Karpas-422 (cell line): Measurements from ENCODE around the gene KCNJ10. TPM values are rescaled to one million over a fixed set of nuclear protein-coding genes. Genes with fewer than 3 reads are reported as not detected.

Experiments used
- DNase-seq: peaks from one replicate; pipeline ENCODE4 v3.0.0-alpha.2; 2015
- H2AFZ ChIP-seq: fragments of 200-600 bp; sonication (generic); 2 replicates; pipeline ENCODE4 v1.6.1; 2014; ENCODE audit warnings: antibody characterized with exemption, low read length, mixed read lengths
- H3K27ac ChIP-seq: fragments of 200-600 bp; sonication (generic); 2 replicates; pipeline ENCODE4 v1.5.1; 2014; ENCODE audit warnings: mild to moderate bottlenecking, low read length, moderate library complexity
- H3K27me3 ChIP-seq: fragments of 200-600 bp; sonication (generic); 2 replicates; pipeline ENCODE4 v1.6.1; 2014; ENCODE audit warnings: low read length, mixed read lengths
- H3K36me3 ChIP-seq: fragments of 200-600 bp; sonication (generic); 2 replicates; pipeline ENCODE4 v1.6.1; 2014; ENCODE audit warnings: low read length, mixed read lengths; ENCODE audit not compliant: insufficient read depth
- H3K4me1 ChIP-seq: fragments of 200-600 bp; sonication (generic); 2 replicates; pipeline ENCODE4 v1.6.1; 2014; ENCODE audit warnings: mild to moderate bottlenecking, low read length, mixed read lengths
- H3K4me2 ChIP-seq: fragments of 200-600 bp; sonication (generic); 2 replicates; pipeline ENCODE4 v1.6.1; 2014; ENCODE audit warnings: low read length, low read depth, mild to moderate bottlenecking; ENCODE audit not compliant: poor library complexity, severe bottlenecking
- H3K4me3 ChIP-seq: fragments of 200-600 bp; sonication (generic); 2 replicates; pipeline ENCODE4 v1.5.1; 2014; ENCODE audit warnings: mild to moderate bottlenecking, antibody characterized with exemption, low read length, mixed read lengths
- H3K79me2 ChIP-seq: fragments of 200-600 bp; sonication (generic); 2 replicates; pipeline ENCODE4 v1.6.1; 2014; ENCODE audit warnings: mild to moderate bottlenecking, low read length, mixed read lengths
- H3K9ac ChIP-seq: fragments of 200-600 bp; sonication (generic); 2 replicates; pipeline ENCODE4 v1.6.0; 2014; ENCODE audit warnings: low read length
- H3K9me2 ChIP-seq: fragments of 200-600 bp; sonication (generic), shearing (Covaris generic); replicated peaks from 2 replicates; pipeline ENCODE4 v1.6.0; 2014; ENCODE audit warnings: mild to moderate bottlenecking, low read length, moderate library complexity; ENCODE audit not compliant: insufficient read depth
- H3K9me3 ChIP-seq: fragments of 300-700, 200-600 bp; sonication (generic); 2 replicates; pipeline ENCODE4 v1.6.1; 2014; ENCODE audit warnings: low read length, mixed read lengths
- H4K20me1 ChIP-seq: fragments of 200-600 bp; sonication (generic); 2 replicates; pipeline ENCODE4 v1.6.1; 2014; ENCODE audit warnings: mild to moderate bottlenecking, antibody characterized with exemption, low read length, low read depth; ENCODE audit not compliant: insufficient read depth
- total RNA-seq: library from RNA; depleted of rRNA; stranded (reverse); fragments of >200 nt; shearing (Covaris generic); gene quantifications from 2 replicates; pipeline ENCODE4 v1.2.3, GENCODE V29; 2014; ENCODE audit warnings: low replicate concordance

KCNJ10 gene
- total RNA-seq, 1 experiment from 2014 or later, result not detected

DNA sequence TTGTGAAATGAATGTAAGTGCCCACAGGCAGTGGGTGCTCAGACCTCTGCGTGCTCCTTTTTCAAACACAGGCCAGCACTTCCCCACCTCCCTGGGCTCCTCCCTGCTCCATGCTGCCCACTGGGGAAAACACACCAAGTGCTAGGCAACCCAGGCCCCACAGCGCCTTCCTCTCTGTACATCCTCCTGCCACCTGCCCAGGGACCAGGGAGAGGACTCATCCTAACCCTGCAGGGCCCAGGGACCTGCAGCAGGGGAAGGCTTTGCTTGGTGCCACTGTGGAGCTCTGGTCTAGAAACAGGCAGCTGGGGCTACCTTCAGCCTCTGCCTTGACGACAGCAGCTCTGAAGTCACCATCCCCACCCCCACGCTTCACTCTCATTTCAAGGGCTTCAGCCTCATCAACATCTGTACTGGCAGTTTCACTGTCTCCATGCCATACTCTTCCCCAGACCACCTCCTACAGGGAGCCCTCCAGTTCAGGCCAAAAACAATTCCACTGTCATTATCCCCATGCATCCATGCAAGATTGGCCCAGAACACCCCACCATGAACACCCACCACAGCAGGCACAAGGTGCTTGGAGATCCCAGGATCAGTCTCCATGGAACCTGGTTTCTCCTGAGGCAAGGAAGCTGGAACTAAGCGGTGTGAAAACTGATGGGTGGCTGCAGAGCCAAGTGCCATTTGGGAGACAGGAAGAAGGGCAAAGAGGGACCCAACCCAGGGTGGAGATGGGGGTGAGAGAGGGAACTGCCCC is 27.4 kb upstream of the KCNJ10 start:
- H3K9ac ChIP-seq, result peak overlapping the region; percentile 96

DNA sequence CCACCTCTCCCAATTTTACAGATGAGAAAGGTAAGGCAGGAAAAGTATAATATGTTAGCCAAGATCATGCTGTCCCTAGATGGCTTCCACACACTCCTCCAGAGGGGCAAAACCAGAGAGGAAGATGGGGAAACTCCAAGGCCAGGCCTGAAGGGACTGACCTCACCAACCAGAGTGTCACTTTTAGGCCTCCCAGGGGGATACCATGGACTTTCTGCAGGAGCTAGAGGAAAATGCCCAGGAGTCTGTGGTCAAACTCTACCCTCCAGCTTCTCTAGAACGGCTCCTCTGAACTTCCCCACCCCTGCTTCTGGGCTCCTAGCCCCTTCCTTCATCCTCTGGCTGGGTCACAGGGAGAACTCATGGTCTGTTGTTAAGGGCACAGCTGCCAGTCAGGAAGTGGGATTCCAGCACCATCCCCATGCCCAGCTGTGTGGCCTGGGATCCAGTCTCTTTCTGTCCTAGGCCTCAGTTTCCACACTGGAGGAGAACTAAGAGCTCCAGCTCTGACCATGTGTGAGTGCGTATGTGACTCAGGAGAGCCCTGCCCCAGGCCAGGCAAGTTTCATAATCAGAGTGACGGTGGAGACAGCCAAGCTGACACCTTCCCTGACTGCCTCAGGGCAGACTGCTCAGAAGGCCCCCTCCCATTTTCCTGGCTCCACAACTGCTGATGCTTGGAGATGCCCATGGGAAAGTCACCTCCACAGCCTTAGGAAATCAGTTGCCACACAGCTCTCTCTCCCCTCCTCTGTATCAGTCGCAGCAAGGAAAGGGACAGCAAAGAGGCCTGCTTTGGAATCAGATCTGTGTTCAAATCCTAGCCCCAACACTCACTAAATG is 26.5 kb upstream of the KCNJ10 start:
- Histone ChIP-seq H3K36me3 (no peaks in the 10 kb centered on the region), H3K9me2 (no peaks in the 10 kb centered on the region), H3K4me3 (peak overlapping the region; percentile 96; the same call in 1 of the 2 replicates), H3K27ac (peak overlapping the region; percentile 27), H3K9me3 (no peaks in the 10 kb centered on the region), H3K4me2 (peak overlapping the region; percentile 82), H3K9ac (peak overlapping the region; percentile 96), H3K27me3 (no peaks in the 10 kb centered on the region), H3K79me2 (peaks cover 26% of the 10 kb centered on the region), H3K4me1 (peaks cover 34% of the 10 kb centered on the region), H2AFZ (no peak overlapping the region), H4K20me1 (0 out of 2 replicates have a peak, but pooled peaks cover 3% of the 10 kb centered on the region)
- no peak for DNase-seq

More for the DNA sequence above, 27.4 kb upstream of the KCNJ10 start:
- Histone ChIP-seq H3K4me2 (peak overlapping the region; percentile 82), H4K20me1 (0 out of 2 replicates have a peak, but pooled peaks cover 3% of the 10 kb centered on the region), H3K36me3 (no peaks in the 10 kb centered on the region), H3K4me3 (peak overlapping the region; percentile 96), H2AFZ (no peak overlapping the region), H3K4me1 (peaks cover 35% of the 10 kb centered on the region), H3K79me2 (peaks cover 26% of the 10 kb centered on the region), H3K27me3 (no peaks in the 10 kb centered on the region), H3K27ac (no peak overlapping the region; the same call in 1 of the 2 replicates), H3K9me3 (no peaks in the 10 kb centered on the region), H3K9me2 (no peaks in the 10 kb centered on the region)
- peak; percentile 51 for DNase-seq

DNA sequence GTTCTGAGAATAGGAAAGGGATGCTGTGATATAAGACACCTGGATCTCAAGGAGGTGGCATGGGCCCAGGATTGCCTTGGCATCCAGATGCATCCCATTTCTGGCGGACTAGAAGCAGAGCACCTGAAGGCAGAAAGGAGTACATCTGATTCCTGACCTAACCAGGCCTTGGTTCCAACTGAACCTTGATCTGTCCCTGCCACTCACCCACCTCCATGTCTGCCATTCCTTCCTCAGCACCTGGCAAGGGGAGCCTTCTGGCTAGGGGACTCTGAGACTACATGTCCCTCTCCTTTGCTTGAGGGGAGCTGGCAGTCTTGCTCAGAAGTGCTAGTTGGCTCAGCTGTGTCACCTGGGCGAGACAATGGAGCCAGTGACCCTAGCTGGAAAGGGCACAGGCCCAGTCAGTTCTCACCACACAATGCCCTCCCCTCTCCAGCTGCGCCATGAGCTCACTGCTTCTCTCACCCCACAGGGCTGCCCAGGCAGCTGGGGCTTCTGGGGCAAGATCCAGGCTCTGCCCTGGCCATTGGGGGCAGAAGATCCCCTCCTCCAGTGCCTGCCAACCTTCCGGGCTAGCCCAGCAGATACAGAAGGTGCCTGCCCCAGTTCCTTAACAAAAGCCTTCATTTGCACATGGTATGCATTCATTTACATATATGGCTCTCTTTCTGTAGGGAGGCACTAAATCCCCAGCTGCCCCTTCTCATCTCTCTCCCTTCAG is 25.6 kb upstream of the KCNJ10 start:
- 0 out of 2 replicates have a peak, but pooled peaks cover 3% of the 10 kb centered on the region for H4K20me1 ChIP-seq
- peak overlapping the region; percentile 82 for H3K4me2 ChIP-seq
- H3K9me2 ChIP-seq, result no peaks in the 10 kb centered on the region
- no peaks in the 10 kb centered on the region for H3K9me3 ChIP-seq
- H3K27me3 ChIP-seq, result no peaks in the 10 kb centered on the region
- H3K4me1 ChIP-seq, result peaks cover 29% of the 10 kb centered on the region
- no peak overlapping the region for H3K27ac ChIP-seq
- peak overlapping the region; percentile 96; the same call in 1 of the 2 replicates for H3K9ac ChIP-seq
- H3K4me3 ChIP-seq, result no peak overlapping the region
- DNase-seq, result peak; percentile 43
- H3K79me2 ChIP-seq, result peaks cover 26% of the 10 kb centered on the region
- no peaks in the 10 kb centered on the region for H3K36me3 ChIP-seq
- no peak overlapping the region for H2AFZ ChIP-seq

DNA sequence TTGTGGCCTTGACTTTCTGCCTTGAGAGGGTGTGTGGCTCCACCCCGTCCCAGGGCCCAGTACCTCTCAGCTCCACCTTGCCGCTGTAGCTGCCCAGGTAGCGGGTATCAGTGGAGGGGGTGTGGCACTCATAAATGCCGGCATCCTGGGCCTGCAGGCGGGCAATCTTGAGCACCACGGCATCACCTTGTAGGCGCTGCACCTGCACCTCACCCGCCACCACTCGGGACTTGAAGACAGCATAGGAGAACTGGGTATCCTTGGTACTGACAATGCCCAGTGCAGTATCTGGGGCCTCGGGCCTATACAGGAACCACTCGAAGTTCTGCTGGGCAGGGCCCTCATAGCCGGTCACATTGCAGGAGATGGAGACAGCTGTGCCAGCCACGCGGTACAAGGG is 24.8 kb upstream of the KCNJ10 start:
- no peak for DNase-seq
- Histone ChIP-seq H3K36me3 (no peaks in the 10 kb centered on the region), H2AFZ (no peak overlapping the region), H3K4me3 (no peak overlapping the region), H3K27ac (no peak overlapping the region), H3K27me3 (no peaks in the 10 kb centered on the region), H3K4me1 (peaks cover 29% of the 10 kb centered on the region), H3K9me3 (no peaks in the 10 kb centered on the region), H3K9me2 (no peaks in the 10 kb centered on the region), H4K20me1 (0 out of 2 replicates have a peak, but pooled peaks cover 3% of the 10 kb centered on the region), H3K9ac (no peak overlapping the region), H3K4me2 (no peak overlapping the region), H3K79me2 (peaks cover 26% of the 10 kb centered on the region)

DNA sequence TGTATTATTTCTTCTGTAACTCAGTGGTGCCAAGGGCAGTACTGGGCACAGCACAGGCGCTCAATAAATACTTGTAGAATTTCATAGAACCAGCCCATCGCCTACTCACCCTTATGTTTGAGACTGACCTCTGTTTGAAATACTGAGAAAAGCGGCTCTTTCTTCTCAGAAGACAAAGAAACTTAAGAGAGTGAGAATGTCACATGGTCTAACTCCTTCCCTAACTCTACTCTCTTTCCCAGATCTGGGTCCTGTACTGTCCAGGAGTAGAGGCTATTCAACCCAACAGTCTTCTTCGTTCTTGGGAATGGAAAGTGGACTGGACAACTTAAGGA is 24.3 kb upstream of the KCNJ10 start:
- H3K27ac ChIP-seq, result no peak overlapping the region
- H3K36me3 ChIP-seq, result no peaks in the 10 kb centered on the region
- no peak overlapping the region for H3K4me3 ChIP-seq
- no peak overlapping the region for H3K9ac ChIP-seq
- H3K79me2 ChIP-seq, result peaks cover 26% of the 10 kb centered on the region
- H3K9me2 ChIP-seq, result no peaks in the 10 kb centered on the region
- H3K9me3 ChIP-seq, result no peaks in the 10 kb centered on the region
- no peak for DNase-seq
- H3K27me3 ChIP-seq, result no peaks in the 10 kb centered on the region
- peaks cover 26% of the 10 kb centered on the region for H3K4me1 ChIP-seq
- H4K20me1 ChIP-seq, result 0 out of 2 replicates have a peak, but pooled peaks cover 3% of the 10 kb centered on the region
- H3K4me2 ChIP-seq, result no peak overlapping the region
- H2AFZ ChIP-seq, result no peak overlapping the region

DNA sequence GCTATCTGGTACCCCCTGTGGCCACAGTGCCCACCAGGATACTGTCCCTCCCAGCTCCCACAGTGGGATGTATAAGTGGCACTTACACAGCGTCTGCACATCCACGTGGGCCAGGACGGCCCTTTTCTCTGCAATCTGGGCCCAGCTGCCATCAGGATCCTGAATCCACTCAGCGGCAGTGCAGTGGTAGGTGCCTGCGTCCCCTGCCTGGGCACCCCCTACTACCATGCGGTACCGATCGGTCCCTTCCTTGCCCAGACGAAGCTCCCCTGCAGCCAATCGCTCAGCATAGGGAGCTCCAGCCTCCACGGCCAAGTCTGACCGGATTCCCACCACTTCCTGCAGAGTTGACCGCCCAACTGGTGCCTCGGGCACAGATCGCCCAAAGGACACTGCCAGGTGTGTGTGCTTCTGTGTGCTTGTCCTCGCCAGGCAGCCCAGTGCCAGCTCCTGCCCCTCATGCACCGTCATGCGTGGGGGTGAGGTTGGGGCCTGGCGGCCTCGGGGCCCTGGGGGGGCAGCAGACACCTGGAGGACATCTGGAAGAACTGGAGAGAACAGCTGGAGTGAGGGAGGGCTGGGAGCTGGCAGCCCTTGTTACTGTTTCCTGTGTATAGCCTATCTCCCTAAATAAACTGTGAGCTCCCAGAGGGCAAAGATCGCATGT is 23.8 kb upstream of the KCNJ10 start:
- Histone ChIP-seq H3K9ac (no peak overlapping the region), H3K4me3 (no peak overlapping the region), H3K36me3 (no peaks in the 10 kb centered on the region), H2AFZ (no peak overlapping the region), H3K9me3 (no peaks in the 10 kb centered on the region), H3K4me1 (peaks cover 23% of the 10 kb centered on the region), H3K27me3 (no peaks in the 10 kb centered on the region), H3K27ac (no peak overlapping the region), H3K79me2 (peaks cover 26% of the 10 kb centered on the region), H4K20me1 (0 out of 2 replicates have a peak, but pooled peaks cover 3% of the 10 kb centered on the region), H3K4me2 (no peak overlapping the region), H3K9me2 (no peaks in the 10 kb centered on the region)
- DNase-seq, result no peak

DNA sequence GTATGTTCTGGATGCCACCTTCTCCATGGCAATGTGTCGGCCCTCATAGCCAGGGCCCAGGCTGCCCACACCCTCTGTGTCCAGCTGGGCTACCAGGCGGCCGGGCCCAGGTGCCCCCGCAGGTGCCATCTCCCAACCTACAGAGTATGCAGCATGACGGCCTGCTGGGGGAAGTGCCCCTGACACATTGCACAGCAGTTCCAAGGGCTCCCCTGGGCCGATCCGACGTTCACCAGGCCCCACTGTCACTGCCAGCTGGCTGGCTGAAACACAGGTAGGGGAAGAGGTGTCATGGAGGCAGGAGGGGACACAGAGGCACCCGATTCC is 23.1 kb upstream of the KCNJ10 start:
- H4K20me1 ChIP-seq, result 0 out of 2 replicates have a peak, but pooled peaks cover 3% of the 10 kb centered on the region
- no peaks in the 10 kb centered on the region for H3K9me3 ChIP-seq
- no peaks in the 10 kb centered on the region for H3K27me3 ChIP-seq
- H3K9me2 ChIP-seq, result no peaks in the 10 kb centered on the region
- no peak overlapping the region for H2AFZ ChIP-seq
- H3K27ac ChIP-seq, result no peak overlapping the region
- peaks cover 23% of the 10 kb centered on the region for H3K4me1 ChIP-seq
- H3K9ac ChIP-seq, result no peak overlapping the region
- no peak for DNase-seq
- H3K4me2 ChIP-seq, result no peak overlapping the region
- peaks cover 23% of the 10 kb centered on the region for H3K79me2 ChIP-seq
- no peak overlapping the region for H3K4me3 ChIP-seq
- no peaks in the 10 kb centered on the region for H3K36me3 ChIP-seq
